ENCODE data around the gene ZNF280B. TPM values are rescaled to one million over a fixed set of nuclear protein-coding genes. Genes with fewer than 3 reads are reported as not detected.

The ZNF280B gene
- total and polyA plus RNA-seq, 2 of the 13 experiments (the other 11 are each of a cell fraction or from before 2014, with no cell fraction given): 3.7 to 3.9 TPM

GRCh38 chr22:22508274-22509176 is at the start of gene ZNF280B (continued):
- TF ChIP-seq SNAPC5 (CRISPR knock-in tag; IDR thresholded peaks at IDR 0.05; ENCODE audit: borderline replicate concordance) (0 out of 2 replicates have a peak, but pooled peaks have one; percentile 47), ZBTB14 (CRISPR knock-in tag; IDR thresholded peaks at IDR 0.05) (peak; percentile 89), NONO (IDR thresholded peaks at IDR 0.05) (no peak), NONO (CRISPR knock-in tag; conservative IDR thresholded peaks at IDR 0.05) (peak; percentile 77), ELK4 (CRISPR knock-in tag; IDR thresholded peaks at IDR 0.05; ENCODE audit: borderline replicate concordance) (no peak), HDAC1 (CRISPR knock-in tag; IDR thresholded peaks at IDR 0.05) (peak; percentile 77), THYN1 (CRISPR knock-in tag; IDR thresholded peaks at IDR 0.05; ENCODE audit: borderline replicate concordance, low read depth) (no peak), ZNF430 (CRISPR knock-in tag; IDR thresholded peaks at IDR 0.05) (peak; percentile 53; the same call in 1 of the 2 replicates), MYNN (CRISPR knock-in tag; IDR thresholded peaks at IDR 0.05; ENCODE audit: low read depth) (no peak), XRCC5 (optimal IDR thresholded peaks at IDR 0.05; ENCODE audit: low read length) (peak; percentile 87), HOXA9 (CRISPR knock-in tag; IDR thresholded peaks at IDR 0.05; ENCODE audit: borderline replicate concordance) (no peak), AGO1 (IDR thresholded peaks at IDR 0.05; ENCODE audit: low read depth, low read length, poor library complexity, severe bottlenecking) (peak; percentile 79), CHD2 (IDR thresholded peaks at IDR 0.05; ENCODE audit: low read depth, low read length) (peak; percentile 66; the same call in 1 of the 2 replicates), TAF15 (IDR thresholded peaks at IDR 0.05; ENCODE audit: low read depth, low read length, poor library complexity, severe bottlenecking) (no peak), HOXA3 (CRISPR knock-in tag; IDR thresholded peaks at IDR 0.05) (peak; percentile 85), RFX3 (CRISPR knock-in tag; IDR thresholded peaks at IDR 0.05) (no peak), HDAC6 (IDR thresholded peaks at IDR 0.05; ENCODE audit: low read depth, low read length) (no peak), ZNF503 (CRISPR knock-in tag; IDR thresholded peaks at IDR 0.05) (no peak), TAF1 (CRISPR knock-in tag; IDR thresholded peaks at IDR 0.05) (peak; percentile 71), AKAP8 (CRISPR knock-in tag; IDR thresholded peaks at IDR 0.05) (no peak), RAD21 (CRISPR knock-in tag; IDR thresholded peaks at IDR 0.05) (0 out of 2 replicates have a peak, but pooled peaks have one; percentile 26), EHMT2 (IDR thresholded peaks at IDR 0.05; ENCODE audit: borderline replicate concordance, low read depth, low read length) (no peak), PHF20 (CRISPR knock-in tag; IDR thresholded peaks at IDR 0.05) (peak; percentile 66), ZNF691 (CRISPR knock-in tag; IDR thresholded peaks at IDR 0.05; ENCODE audit: borderline replicate concordance, low read depth) (no peak), ZNF558 (CRISPR knock-in tag; IDR thresholded peaks at IDR 0.05; ENCODE audit: borderline replicate concordance) (peak; percentile 63; the same call in 1 of the 2 replicates)

All from HepG2 (cell line).